HepG2 (cell line): ENCODE data around the gene TMEM231. TPM values are rescaled to one million over a fixed set of nuclear protein-coding genes. Genes with fewer than 3 reads are reported as not detected.

Experiments used
- ATF1 ChIP-seq: IDR thresholded peaks from 2 replicates; pipeline ENCODE4 v1.6.1; 2016; ENCODE audit warnings: mild to moderate bottlenecking, control low read depth
- DRAP1 ChIP-seq: IDR thresholded peaks from 2 replicates; pipeline ENCODE4 v1.6.1; 2016; ENCODE audit warnings: missing genetic modification reagents, missing compliant biosample characterization
- KLF13 ChIP-seq: sonication (generic); formaldehyde crosslinking; IDR thresholded peaks from 2 replicates; pipeline ENCODE4 v1.4.0; 2020; ENCODE audit warnings: mild to moderate bottlenecking, missing genetic modification reagents
- KMT2B ChIP-seq: IDR thresholded peaks from 2 replicates; pipeline ENCODE4 v1.6.1; 2016; ENCODE audit warnings: missing genetic modification reagents, missing compliant biosample characterization
- LCORL ChIP-seq, 2 experiments: fragments of 450-650 bp in 1 of 2; sonication (generic) in 1 of 2; formaldehyde crosslinking in 1 of 2; IDR thresholded peaks; 2 replicates each; pipeline versions ENCODE4 v1.5.0 to v1.6.1; 2017 to 2020; ENCODE audit warnings: antibody characterized with exemption in 1 of 2, missing genetic modification reagents in 1 of 2
- PHF20 ChIP-seq: sonication (generic); formaldehyde crosslinking; IDR thresholded peaks from 2 replicates; pipeline ENCODE4 v1.5.0; 2020; ENCODE audit warnings: mild to moderate bottlenecking, missing genetic modification reagents
- RARA ChIP-seq: IDR thresholded peaks from 2 replicates; pipeline ENCODE4 v1.6.1; 2016; ENCODE audit warnings: missing genetic modification reagents, missing compliant biosample characterization
- TARDBP ChIP-seq: sonication (generic); formaldehyde crosslinking; IDR thresholded peaks from 2 replicates; pipeline ENCODE4 v1.8.0; 2022; ENCODE audit warnings: mild to moderate bottlenecking, missing genetic modification reagents
- ZBTB8A ChIP-seq: sonication (generic); formaldehyde crosslinking; IDR thresholded peaks from 2 replicates; pipeline ENCODE4 v1.4.0; 2020; ENCODE audit warnings: mild to moderate bottlenecking, low read depth, missing genetic modification reagents, borderline replicate concordance
- ZNF101 ChIP-seq: sonication (generic); formaldehyde crosslinking; IDR thresholded peaks from 2 replicates; pipeline ENCODE4 v1.4.0; 2020; ENCODE audit warnings: mild to moderate bottlenecking, low read depth, missing genetic modification reagents, borderline replicate concordance
- ZNF143 ChIP-seq: sonication (generic); formaldehyde crosslinking; IDR thresholded peaks from 2 replicates; pipeline ENCODE4 v1.4.0; 2020; ENCODE audit warnings: missing genetic modification reagents
- ZNF292 ChIP-seq: sonication (generic); formaldehyde crosslinking; IDR thresholded peaks from 2 replicates; pipeline ENCODE4 v1.8.1; 2022; ENCODE audit warnings: mild to moderate bottlenecking, low read depth, missing genetic modification reagents, borderline replicate concordance
- ZNF512B ChIP-seq: sonication (generic); formaldehyde crosslinking; IDR thresholded peaks from 2 replicates; pipeline ENCODE4 v1.5.1; 2020; ENCODE audit warnings: missing genetic modification reagents, mild to moderate bottlenecking, borderline replicate concordance
- ZNF577 ChIP-seq: sonication (generic); formaldehyde crosslinking; IDR thresholded peaks from 2 replicates; pipeline ENCODE4 v1.4.0; 2020; ENCODE audit warnings: mild to moderate bottlenecking, low read depth, missing genetic modification reagents, borderline replicate concordance
- ZNF83 ChIP-seq: sonication (generic); formaldehyde crosslinking; IDR thresholded peaks from 2 replicates; pipeline ENCODE4 v1.4.0; 2020; ENCODE audit warnings: missing genetic modification reagents, mild to moderate bottlenecking, borderline replicate concordance
- polyA plus RNA-seq, 8 experiments: library from polyadenylated mRNA; depleted of rRNA in 3 of 8; stranded (reverse) in 7 of 8; unstranded in 1 of 8; fragments of >200 nt; fragmentation: Illumina TruSeq in 4 of 8; extraction: Trizol in 4 of 8; gene quantifications; 2 replicates each; pipeline versions ENCODE4 v1.2.1 to v1.2.3, GENCODE V29; 2011 to 2016; ENCODE audit warnings: low read depth in 4 of 8, missing spikeins in 1 of 8, mixed read lengths in 1 of 8; ENCODE audit not compliant: insufficient read depth in 1 of 8
- total RNA-seq, 5 experiments: library from RNA; depleted of rRNA; stranded (reverse); fragments of >200 nt; fragmentation: Illumina TruSeq; extraction: Trizol; gene quantifications; 2 replicates each; pipeline ENCODE4 v1.2.3, GENCODE V29; 2016; ENCODE audit warnings: low read depth in 1 of 5
- TF ChIP-seq, protein P1 (sequence below): sonication (generic); formaldehyde crosslinking; IDR thresholded peaks from 2 replicates; pipeline ENCODE4 v1.4.0; 2020; ENCODE audit warnings: mild to moderate bottlenecking, missing genetic modification reagents
- TF ChIP-seq, protein P2 (sequence below): IDR thresholded peaks from 2 replicates; pipeline ENCODE4 v1.6.1; 2018; ENCODE audit warnings: missing genetic modification reagents, mild to moderate bottlenecking, missing compliant biosample characterization

The TMEM231 gene
- total and polyA plus RNA-seq, 2 of the 13 experiments (the other 11 are each of a cell fraction or from before 2014, with no cell fraction given), result 3.5 to 7.4 TPM

- TF ChIP-seq, protein P1, sequence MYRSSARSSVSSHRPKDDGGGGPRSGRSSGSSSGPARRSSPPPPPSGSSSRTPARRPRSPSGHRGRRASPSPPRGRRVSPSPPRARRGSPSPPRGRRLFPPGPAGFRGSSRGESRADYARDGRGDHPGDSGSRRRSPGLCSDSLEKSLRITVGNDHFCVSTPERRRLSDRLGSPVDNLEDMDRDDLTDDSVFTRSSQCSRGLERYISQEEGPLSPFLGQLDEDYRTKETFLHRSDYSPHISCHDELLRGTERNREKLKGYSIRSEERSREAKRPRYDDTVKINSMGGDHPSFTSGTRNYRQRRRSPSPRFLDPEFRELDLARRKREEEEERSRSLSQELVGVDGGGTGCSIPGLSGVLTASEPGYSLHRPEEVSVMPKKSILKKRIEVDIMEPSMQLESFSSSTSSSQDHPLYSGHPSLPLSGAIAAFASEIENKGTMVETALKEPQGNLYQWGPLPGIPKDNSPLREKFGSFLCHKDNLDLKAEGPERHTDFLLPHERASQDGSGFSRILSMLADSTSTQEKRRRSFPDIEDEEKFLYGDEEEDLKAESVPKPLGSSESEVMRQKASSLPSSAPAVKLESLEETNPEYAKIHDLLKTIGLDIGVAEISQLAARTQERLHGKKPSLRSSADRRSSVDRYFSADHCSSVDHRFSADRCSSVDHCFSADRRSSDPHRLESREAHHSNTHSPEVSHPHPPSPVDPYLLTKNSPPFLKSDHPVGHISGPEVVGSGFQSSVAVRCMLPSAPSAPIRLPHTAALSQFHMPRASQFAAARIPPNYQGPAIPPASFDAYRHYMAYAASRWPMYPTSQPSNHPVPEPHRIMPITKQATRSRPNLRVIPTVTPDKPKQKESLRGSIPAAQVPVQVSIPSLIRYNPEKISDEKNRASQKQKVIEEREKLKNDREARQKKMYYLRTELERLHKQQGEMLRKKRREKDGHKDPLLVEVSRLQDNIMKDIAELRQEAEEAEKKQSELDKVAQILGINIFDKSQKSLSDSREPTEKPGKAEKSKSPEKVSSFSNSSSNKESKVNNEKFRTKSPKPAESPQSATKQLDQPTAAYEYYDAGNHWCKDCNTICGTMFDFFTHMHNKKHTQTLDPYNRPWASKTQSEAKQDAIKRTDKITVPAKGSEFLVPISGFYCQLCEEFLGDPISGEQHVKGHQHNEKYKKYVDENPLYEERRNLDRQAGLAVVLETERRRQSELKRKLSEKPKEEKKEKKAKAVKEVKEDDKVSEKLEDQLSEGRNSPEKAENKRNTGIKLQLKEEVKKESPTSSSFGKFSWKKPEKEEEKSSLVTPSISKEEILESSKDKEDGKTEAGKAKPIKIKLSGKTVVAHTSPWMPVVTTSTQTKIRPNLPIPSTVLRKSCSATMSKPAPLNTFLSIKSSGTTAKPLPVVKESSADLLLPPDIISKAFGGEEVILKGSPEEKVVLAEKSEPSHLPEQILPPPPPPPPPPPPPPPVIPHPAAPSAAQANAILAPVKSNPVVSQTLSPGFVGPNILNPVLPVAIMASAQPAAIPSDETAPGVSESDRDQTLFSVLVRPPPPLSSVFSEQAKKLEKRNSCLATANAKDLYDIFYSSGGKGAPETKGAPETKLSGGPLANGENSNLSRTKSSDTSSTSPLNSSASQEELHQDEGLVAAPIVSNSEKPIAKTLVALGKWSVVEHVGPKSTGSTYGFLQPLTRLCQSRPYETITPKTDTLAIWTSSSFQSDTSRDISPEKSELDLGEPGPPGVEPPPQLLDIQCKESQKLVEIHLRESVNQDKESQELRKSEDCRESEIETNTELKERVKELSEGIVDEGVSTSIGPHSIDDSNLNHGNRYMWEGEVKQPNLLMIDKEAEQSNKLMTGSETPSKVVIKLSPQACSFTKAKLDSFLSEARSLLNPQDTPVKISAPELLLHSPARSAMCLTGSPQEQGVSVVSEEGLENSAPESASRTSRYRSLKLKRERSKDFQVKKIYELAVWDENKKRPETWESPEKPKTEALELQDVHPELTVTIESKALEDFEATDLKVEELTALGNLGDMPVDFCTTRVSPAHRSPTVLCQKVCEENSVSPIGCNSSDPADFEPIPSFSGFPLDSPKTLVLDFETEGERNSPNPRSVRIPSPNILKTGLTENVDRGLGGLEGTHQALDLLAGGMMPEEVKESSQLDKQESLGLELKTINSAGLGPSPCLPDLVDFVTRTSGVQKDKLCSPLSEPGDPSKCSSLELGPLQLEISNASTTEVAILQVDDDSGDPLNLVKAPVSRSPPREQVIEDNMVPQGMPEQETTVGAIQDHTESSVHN, result no peak
- TF ChIP-seq ZBTB8A (CRISPR knock-in tag) (no peak), ZNF143 (CRISPR knock-in tag) (peak; percentile 64; the same call in 1 of the 2 replicates), ZNF292 (CRISPR knock-in tag) (peak; percentile 51; the same call in 1 of the 2 replicates), PHF20 (CRISPR knock-in tag) (peak; percentile 51), KLF13 (CRISPR knock-in tag) (peak; percentile 19; the same call in 1 of the 2 replicates), LCORL (IDR thresholded peaks at IDR 0.05) (no peak), LCORL (CRISPR knock-in tag; IDR thresholded peaks at IDR 0.05) (peak; percentile 16; the same call in 1 of the 2 replicates), ZNF83 (CRISPR knock-in tag) (0 out of 2 replicates have a peak, but pooled peaks have one; percentile 9), ATF1 (CRISPR knock-in tag) (peak; percentile 91), ZNF577 (CRISPR knock-in tag) (no peak), ZNF101 (CRISPR knock-in tag) (no peak), DRAP1 (peak; percentile 86), TARDBP (CRISPR knock-in tag) (0 out of 2 replicates have a peak, but pooled peaks have one; percentile 3), KMT2B (CRISPR knock-in tag) (peak; percentile 70), RARA (CRISPR knock-in tag) (peak; percentile 14; the same call in 1 of the 2 replicates), ZNF512B (peak; percentile 49; the same call in 1 of the 2 replicates)
- TF ChIP-seq, protein P2, sequence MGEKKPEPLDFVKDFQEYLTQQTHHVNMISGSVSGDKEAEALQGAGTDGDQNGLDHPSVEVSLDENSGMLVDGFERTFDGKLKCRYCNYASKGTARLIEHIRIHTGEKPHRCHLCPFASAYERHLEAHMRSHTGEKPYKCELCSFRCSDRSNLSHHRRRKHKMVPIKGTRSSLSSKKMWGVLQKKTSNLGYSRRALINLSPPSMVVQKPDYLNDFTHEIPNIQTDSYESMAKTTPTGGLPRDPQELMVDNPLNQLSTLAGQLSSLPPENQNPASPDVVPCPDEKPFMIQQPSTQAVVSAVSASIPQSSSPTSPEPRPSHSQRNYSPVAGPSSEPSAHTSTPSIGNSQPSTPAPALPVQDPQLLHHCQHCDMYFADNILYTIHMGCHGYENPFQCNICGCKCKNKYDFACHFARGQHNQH (CRISPR knock-in tag), result peak; percentile 28; the same call in 1 of the 2 replicates
These were observed 792 bp downstream of the TMEM231 start (continued) for GRCh38 chr16:75555213-75555706.
